NT2/D1 (cell line): ENCODE measurements around the gene HTR6.
A peak's percentile ranks its signal among the peaks of the same experiment; 100 is the strongest.

Source experiments
- DNase-seq: peaks from one replicate; pipeline ENCODE4 v3.0.0-alpha.2; 2011; ENCODE audit warnings: low read depth, low spot score
- H3K27me3 ChIP-seq: 2 replicates; pipeline ENCODE4 v1.6.0; 2011; ENCODE audit warnings: mild to moderate bottlenecking; ENCODE audit not compliant: insufficient read length, insufficient read depth
- H3K36me3 ChIP-seq: 2 replicates; pipeline ENCODE4 v1.6.1; 2011; ENCODE audit warnings: mild to moderate bottlenecking, low read length, mixed read lengths; ENCODE audit not compliant: insufficient read depth, insufficient read length
- H3K4me1 ChIP-seq: 2 replicates; pipeline ENCODE4 v1.5.1; 2011; ENCODE audit not compliant: insufficient read depth, insufficient read length
- H3K4me3 ChIP-seq: 2 replicates; pipeline ENCODE4 v1.5.1; 2011; ENCODE audit warnings: low read depth; ENCODE audit not compliant: insufficient read length
- H3K9ac ChIP-seq: 2 replicates; pipeline ENCODE4 v1.6.0; 2011; ENCODE audit warnings: low read depth; ENCODE audit not compliant: insufficient read length
- H3K9me3 ChIP-seq: 2 replicates; pipeline ENCODE4 v1.5.1; 2011; ENCODE audit warnings: mild to moderate bottlenecking, low read length; ENCODE audit not compliant: insufficient read depth
- SUZ12 ChIP-seq: IDR thresholded peaks from 2 replicates; pipeline ENCODE4 v1.6.1; 2011; ENCODE audit not compliant: insufficient read length, insufficient read depth; ENCODE audit errors: extremely low read depth
- YY1 ChIP-seq: IDR thresholded peaks from 2 replicates; pipeline ENCODE4 v1.6.1; 2011; ENCODE audit not compliant: insufficient read length, insufficient read depth
- ZNF274 ChIP-seq: IDR thresholded peaks from 2 replicates; pipeline ENCODE4 v1.6.1; 2011; ENCODE audit warnings: mild to moderate bottlenecking, low read depth, low read length

HTR6 gene

DNA sequence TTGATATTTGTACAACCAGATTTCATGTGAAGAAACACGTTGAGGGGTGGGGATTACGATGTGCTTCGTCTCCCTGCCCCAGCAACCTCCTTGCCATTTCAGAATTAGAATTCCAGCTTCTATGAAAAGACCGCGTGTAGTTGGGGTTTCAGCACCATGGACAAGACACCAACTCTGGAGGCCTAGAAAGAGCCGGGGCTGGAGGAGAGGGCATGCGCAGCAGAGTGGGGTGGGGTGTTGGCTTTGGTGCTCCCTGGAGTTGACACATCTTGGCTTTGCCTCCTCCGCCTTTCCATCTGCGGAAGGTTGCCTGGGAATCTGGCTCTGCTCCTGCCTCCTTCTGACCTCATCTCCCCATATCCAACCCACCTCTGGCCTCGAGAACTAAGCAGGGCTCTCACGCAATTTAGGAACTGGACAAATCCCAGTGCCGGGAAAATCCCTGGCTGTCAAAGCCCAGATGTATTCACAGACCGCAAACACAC, 11.8 kb downstream of the HTR6 start:
- peaks cover 31% of the 10 kb centered on the region for H3K27me3 ChIP-seq
- no peaks in the 10 kb centered on the region for H3K9me3 ChIP-seq
- no peak overlapping the region for H3K4me3 ChIP-seq
- no peak overlapping the region for H3K9ac ChIP-seq
- peaks cover 3% of the 10 kb centered on the region for H3K4me1 ChIP-seq
- H3K36me3 ChIP-seq: no peaks in the 10 kb centered on the region
- peak; percentile 59 for DNase-seq
- TF ChIP-seq SUZ12 (no peak), ZNF274 (no peak), YY1 (no peak)

DNA sequence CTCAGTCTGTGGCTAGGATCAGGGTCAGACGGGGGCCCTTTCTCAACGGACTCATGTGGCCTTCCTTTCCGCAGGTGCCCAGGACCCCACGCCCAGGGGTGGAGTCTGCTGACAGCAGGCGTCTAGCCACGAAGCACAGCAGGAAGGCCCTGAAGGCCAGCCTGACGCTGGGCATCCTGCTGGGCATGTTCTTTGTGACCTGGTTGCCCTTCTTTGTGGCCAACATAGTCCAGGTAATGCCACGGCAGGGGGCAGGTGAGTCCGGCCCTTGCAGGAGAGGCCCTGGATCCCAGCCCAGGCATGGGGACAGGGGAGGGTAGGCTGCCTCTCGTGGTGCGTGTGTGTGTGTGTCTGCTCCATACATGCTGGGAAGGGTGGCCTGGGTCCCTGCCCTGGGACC, 13.8 kb downstream of the HTR6 start:
- Histone ChIP-seq H3K4me3 (no peak overlapping the region), H3K36me3 (no peaks in the 10 kb centered on the region), H3K4me1 (peaks cover 6% of the 10 kb centered on the region), H3K9ac (no peak overlapping the region), H3K27me3 (peaks cover 31% of the 10 kb centered on the region), H3K9me3 (no peaks in the 10 kb centered on the region)
- DNase-seq: no peak
- TF ChIP-seq YY1: no peak
- no peak for TF ChIP-seq ZNF274
- no peak for TF ChIP-seq SUZ12

DNA sequence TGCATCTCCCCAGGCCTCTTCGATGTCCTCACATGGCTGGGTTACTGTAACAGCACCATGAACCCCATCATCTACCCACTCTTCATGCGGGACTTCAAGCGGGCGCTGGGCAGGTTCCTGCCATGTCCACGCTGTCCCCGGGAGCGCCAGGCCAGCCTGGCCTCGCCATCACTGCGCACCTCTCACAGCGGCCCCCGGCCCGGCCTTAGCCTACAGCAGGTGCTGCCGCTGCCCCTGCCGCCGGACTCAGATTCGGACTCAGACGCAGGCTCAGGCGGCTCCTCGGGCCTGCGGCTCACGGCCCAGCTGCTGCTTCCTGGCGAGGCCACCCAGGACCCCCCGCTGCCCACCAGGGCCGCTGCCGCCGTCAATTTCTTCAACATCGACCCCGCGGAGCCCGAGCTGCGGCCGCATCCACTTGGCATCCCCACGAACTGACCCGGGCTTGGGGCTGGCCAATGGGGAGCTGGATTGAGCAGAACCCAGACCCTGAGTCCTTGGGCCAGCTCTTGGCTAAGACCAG, 14.3 kb downstream of the HTR6 start:
- no peak for TF ChIP-seq YY1
- no peak for TF ChIP-seq ZNF274
- no peak for TF ChIP-seq SUZ12
- H3K9ac ChIP-seq: no peak overlapping the region
- H3K4me3 ChIP-seq: no peak overlapping the region
- peaks cover 6% of the 10 kb centered on the region for H3K4me1 ChIP-seq
- no peak for DNase-seq
- no peaks in the 10 kb centered on the region for H3K36me3 ChIP-seq
- peaks cover 31% of the 10 kb centered on the region for H3K27me3 ChIP-seq
- no peaks in the 10 kb centered on the region for H3K9me3 ChIP-seq

DNA sequence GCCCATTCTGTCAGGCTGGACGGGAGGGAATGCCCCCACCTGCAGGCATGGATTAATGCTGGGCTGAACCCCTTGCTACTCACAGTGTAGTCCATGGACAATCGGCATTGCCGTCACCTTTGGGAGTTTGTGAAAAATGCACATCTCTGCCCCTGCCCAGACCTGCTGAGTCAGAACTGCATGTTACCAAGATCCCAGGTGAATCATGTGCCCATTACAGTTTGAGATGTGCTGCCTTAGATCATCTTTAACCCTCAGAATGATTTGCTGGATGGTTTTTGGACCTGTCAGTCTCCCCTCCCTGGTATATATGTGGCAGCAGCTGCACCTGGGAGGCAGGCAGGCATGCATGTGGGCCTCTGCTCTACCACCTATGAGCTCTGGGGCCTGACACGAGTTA, 15.0 kb downstream of the HTR6 start:
- Histone ChIP-seq H3K27me3 (peaks cover 28% of the 10 kb centered on the region), H3K36me3 (no peaks in the 10 kb centered on the region), H3K4me1 (peaks cover 6% of the 10 kb centered on the region), H3K9ac (no peak overlapping the region), H3K9me3 (no peaks in the 10 kb centered on the region), H3K4me3 (no peak overlapping the region)
- no peak for DNase-seq
- TF ChIP-seq YY1 (no peak), SUZ12 (no peak), ZNF274 (no peak)

DNA sequence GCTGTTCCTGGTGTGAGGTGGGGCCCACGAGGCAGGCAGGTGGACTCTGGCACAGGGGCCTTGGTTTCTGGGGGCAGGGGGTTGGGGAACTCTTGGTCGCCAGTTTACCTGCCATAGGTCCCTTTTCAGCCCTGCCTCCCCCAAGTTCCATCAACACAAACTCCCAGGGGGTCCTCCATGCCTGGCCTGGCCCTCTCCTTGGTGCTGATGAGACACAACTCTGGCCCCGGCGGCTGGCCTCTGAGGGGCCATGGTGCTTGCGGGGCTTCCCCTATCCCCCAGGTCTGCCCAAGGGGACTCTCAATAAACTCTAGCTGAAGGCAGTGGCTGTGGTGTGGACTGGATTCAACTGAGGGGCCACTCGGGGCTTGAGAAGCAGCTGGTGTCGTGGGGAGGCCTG, 16.0 kb downstream of the HTR6 start:
- TF ChIP-seq SUZ12 (no peak), YY1 (no peak), ZNF274 (no peak)

DNA sequence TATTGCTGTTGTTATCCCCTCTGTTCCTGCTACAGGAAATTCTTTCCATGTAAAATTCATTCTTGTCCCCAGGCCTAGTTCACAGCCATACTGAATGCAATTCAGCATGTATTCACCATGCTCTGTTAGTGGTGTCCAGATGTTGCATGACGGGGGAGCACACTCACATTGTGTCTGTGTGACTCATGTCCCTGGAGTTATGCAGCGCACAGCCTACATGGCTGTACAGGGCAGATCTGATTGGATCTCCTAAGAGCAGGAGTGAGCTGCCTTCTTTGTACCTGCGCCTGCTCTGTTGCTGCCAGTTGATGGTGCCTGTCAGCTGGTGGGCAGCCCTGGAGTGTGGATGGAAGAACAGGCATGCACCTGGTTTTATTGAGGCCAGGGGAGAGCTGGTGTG, 17.6 kb downstream of the HTR6 start:
- H3K27me3 ChIP-seq: peaks cover 14% of the 10 kb centered on the region
- no peak for DNase-seq
- H3K9ac ChIP-seq: no peak overlapping the region
- H3K4me1 ChIP-seq: peaks cover 6% of the 10 kb centered on the region
- no peak overlapping the region for H3K4me3 ChIP-seq
- TF ChIP-seq SUZ12: no peak
- TF ChIP-seq ZNF274: no peak
- TF ChIP-seq YY1: no peak
- H3K9me3 ChIP-seq: no peaks in the 10 kb centered on the region
- H3K36me3 ChIP-seq: no peaks in the 10 kb centered on the region

More for the DNA sequence above, 16.0 kb downstream of the HTR6 start:
- Histone ChIP-seq H3K36me3 (no peaks in the 10 kb centered on the region), H3K4me3 (no peak overlapping the region), H3K9me3 (no peaks in the 10 kb centered on the region), H3K4me1 (peaks cover 6% of the 10 kb centered on the region), H3K27me3 (peaks cover 19% of the 10 kb centered on the region), H3K9ac (no peak overlapping the region)
- DNase-seq: no peak

DNA sequence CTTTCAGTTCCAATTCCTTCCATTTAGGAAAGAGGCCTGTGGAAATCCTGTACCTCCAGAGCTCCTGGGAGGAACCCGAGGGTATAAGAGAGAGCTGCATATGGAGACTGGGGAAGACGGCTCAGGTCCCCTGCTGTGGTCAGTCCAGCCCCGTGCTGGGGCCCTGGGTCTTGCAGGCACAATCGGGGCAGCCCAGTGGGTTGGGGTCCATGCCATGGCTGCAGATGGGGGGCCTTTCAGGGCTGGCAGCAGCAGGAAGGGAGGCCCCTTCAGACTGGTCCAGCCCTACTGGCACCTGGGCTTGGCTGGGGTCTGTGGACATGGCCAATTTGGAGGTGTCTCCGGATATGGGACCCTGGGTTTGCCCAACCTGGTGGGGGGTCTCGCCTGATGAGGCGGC, 18.2 kb downstream of the HTR6 start:
- peaks cover 18% of the 10 kb centered on the region for H3K27me3 ChIP-seq
- DNase-seq: no peak
- H3K9ac ChIP-seq: no peak overlapping the region
- no peak for TF ChIP-seq ZNF274
- no peak for TF ChIP-seq SUZ12
- no peak for TF ChIP-seq YY1
- no peaks in the 10 kb centered on the region for H3K9me3 ChIP-seq
- no peak overlapping the region for H3K4me3 ChIP-seq
- peaks cover 6% of the 10 kb centered on the region for H3K4me1 ChIP-seq
- no peaks in the 10 kb centered on the region for H3K36me3 ChIP-seq
